H1 (cell line): ENCODE data around the gene AMOT. TPM values are rescaled to one million over a fixed set of nuclear protein-coding genes. Genes with fewer than 3 reads are reported as not detected.

Source experiments
- CBX5 ChIP-seq: fragments of 300-800, 300-1000 bp; sonication (generic); IDR thresholded peaks from 2 replicates; pipeline ENCODE4 v1.7.1; 2016; ENCODE audit warnings: antibody characterized with exemption, low read length, low read depth
- CEBPB ChIP-seq: IDR thresholded peaks from 2 replicates; pipeline ENCODE4 v1.6.1; 2012; ENCODE audit warnings: low read depth, low read length
- NANOG ChIP-seq: IDR thresholded peaks from 2 replicates; pipeline ENCODE4 v1.6.1; 2011; ENCODE audit warnings: low read length, low read depth, mild to moderate bottlenecking, inconsistent platforms; ENCODE audit not compliant: insufficient read depth, poor library complexity, severe bottlenecking
- POLR2A ChIP-seq, 2 experiments: IDR thresholded peaks; 1 replicate in 1 of 2; 2 replicates in 1 of 2; pipeline ENCODE4 v1.6.1; 2011; ENCODE audit warnings: low read depth in 2 of 2, low read length in 2 of 2, mild to moderate bottlenecking in 2 of 2; ENCODE audit errors: control extremely low read depth in 1 of 2
- RXRA ChIP-seq: IDR thresholded peaks from 2 replicates; pipeline ENCODE4 v1.6.1; 2011; ENCODE audit warnings: low read depth, mild to moderate bottlenecking, low read length, moderate library complexity; ENCODE audit not compliant: insufficient read depth
- TAF7 ChIP-seq: optimal IDR thresholded peaks from 2 replicates; pipeline ENCODE3; 2011; ENCODE audit warnings: low read depth, mild to moderate bottlenecking, inconsistent platforms, low read length, moderate library complexity, borderline replicate concordance
- USF2 ChIP-seq: IDR thresholded peaks from 2 replicates; pipeline ENCODE4 v1.6.1; 2011; ENCODE audit warnings: low read length, improper control_type of control experiment
- polyA plus RNA-seq, 7 experiments: library from polyadenylated mRNA; depleted of rRNA in 3 of 7; stranded (reverse) in 5 of 7; unstranded in 2 of 7; fragments of >200 nt in 5 of 7; fragments of 200-250 nt in 2 of 7; gene quantifications; 1 replicate in 5 of 7; 2 replicates in 1 of 7; 4 replicates in 1 of 7; pipeline versions ENCODE4 v1.2.1 to v1.2.3, GENCODE V29; 2011 to 2013; ENCODE audit warnings: missing spikeins in 2 of 7, mixed read lengths in 2 of 7
- total RNA-seq: library from RNA; stranded (reverse); fragmentation: NEBNext Ultra II Directional; extraction: Animal tissue kit (Norgen Biotek cat#: 25700); gene quantifications from 2 replicates; pipeline ENCODE4 v1.2.1, GENCODE V29; 2021

The AMOT gene
- total and polyA plus RNA-seq, 2 of the 8 experiments (the other 6 are each of a cell fraction or from before 2014, with no cell fraction given): 2.3 to 7.1 TPM

- TF ChIP-seq USF2: no peak
- no peak for TF ChIP-seq CBX5
- no peak for TF ChIP-seq TAF7
- no peak for TF ChIP-seq RXRA
- TF ChIP-seq POLR2A (IDR thresholded peaks at IDR 0.05; ENCODE audit: control extremely low read depth in 1 of 2, low read depth in 2 of 2, low read length in 2 of 2): no peak
- TF ChIP-seq NANOG: no peak
- TF ChIP-seq CEBPB: no peak
Observed at GRCh38 chrX:112808007-112808406, 32.6 kb downstream of the AMOT start (continued).
